Measurements from ENCODE around the gene UPK2. TPM values are rescaled to one million over a fixed set of nuclear protein-coding genes. Genes with fewer than 3 reads are reported as not detected.

The UPK2 gene
- total and polyA plus RNA-seq, 2 of the 13 experiments (the other 11 are each of a cell fraction or from before 2014, with no cell fraction given) = not detected

DNA sequence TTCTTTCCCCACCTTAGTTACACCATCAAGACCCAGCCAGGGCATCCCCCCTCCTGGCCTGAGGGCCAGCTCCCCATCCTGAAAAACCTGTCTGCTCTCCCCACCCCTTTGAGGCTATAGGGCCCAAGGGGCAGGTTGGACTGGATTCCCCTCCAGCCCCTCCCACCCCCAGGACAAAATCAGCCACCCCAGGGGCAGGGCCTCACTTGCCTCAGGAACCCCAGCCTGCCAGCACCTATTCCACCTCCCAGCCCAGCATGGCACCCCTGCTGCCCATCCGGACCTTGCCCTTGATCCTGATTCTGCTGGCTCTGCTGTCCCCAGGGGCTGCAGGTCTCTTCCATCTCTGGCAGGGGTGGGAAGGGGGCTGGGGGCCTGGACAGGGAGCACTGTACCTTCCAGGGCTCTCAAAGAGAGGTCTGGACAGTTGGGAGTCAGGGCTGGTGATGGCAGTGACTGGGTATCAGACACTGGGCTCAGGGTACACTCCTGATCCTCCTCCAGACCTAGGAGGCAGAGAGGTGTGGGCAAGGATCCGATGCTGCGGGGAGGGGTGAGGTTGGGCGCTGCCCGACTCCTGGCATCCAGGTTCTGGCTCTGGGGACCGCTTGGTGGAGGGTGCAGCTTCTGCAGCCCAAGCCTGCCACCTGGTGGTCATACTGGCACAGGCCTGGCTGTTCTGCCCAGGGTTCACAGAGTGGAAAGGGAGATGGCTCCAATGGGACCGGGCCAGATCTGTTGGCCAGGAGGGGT, at the start of gene UPK2 (continued):
- no peak for TF ChIP-seq CC2D1A (CRISPR knock-in tag; IDR thresholded peaks at IDR 0.05)
- no peak for TF ChIP-seq TRAFD1 (CRISPR knock-in tag; IDR thresholded peaks at IDR 0.05; ENCODE audit: borderline replicate concordance)
- no peak for TF ChIP-seq HMGA1 (CRISPR knock-in tag; conservative IDR thresholded peaks at IDR 0.05)
- TF ChIP-seq PTBP1 (IDR thresholded peaks at IDR 0.05; ENCODE audit: low read depth, low read length, poor library complexity, severe bottlenecking) = no peak
- TF ChIP-seq CREBL2 (CRISPR knock-in tag; IDR thresholded peaks at IDR 0.05; ENCODE audit: borderline replicate concordance) = no peak
- TF ChIP-seq PCBP2 (optimal IDR thresholded peaks at IDR 0.05; ENCODE audit: low read depth, low read length, poor library complexity, severe bottlenecking) = no peak
- TF ChIP-seq POLR2AphosphoS2 (IDR thresholded peaks at IDR 0.05; ENCODE audit: low read depth, low read length) = no peak
- no peak for TF ChIP-seq ZSCAN9 (CRISPR knock-in tag; IDR thresholded peaks at IDR 0.05; ENCODE audit: borderline replicate concordance)
- TF ChIP-seq KLF12 (CRISPR knock-in tag; IDR thresholded peaks at IDR 0.05; ENCODE audit: borderline replicate concordance) = no peak
- no peak for TF ChIP-seq ZBTB34 (CRISPR knock-in tag; IDR thresholded peaks at IDR 0.05)
- TF ChIP-seq ZNF138 (CRISPR knock-in tag; IDR thresholded peaks at IDR 0.05; ENCODE audit: low read depth) = no peak
- TF ChIP-seq SMARCE1 (IDR thresholded peaks at IDR 0.05; ENCODE audit: borderline replicate concordance) = no peak
- TF ChIP-seq NR2F2 (IDR thresholded peaks at IDR 0.05; ENCODE audit: borderline replicate concordance, low read depth) = no peak
- TF ChIP-seq CBX5 (CRISPR knock-in tag; IDR thresholded peaks at IDR 0.05; ENCODE audit: borderline replicate concordance) = no peak
- no peak for TF ChIP-seq ZNF382 (CRISPR knock-in tag; IDR thresholded peaks at IDR 0.05; ENCODE audit: borderline replicate concordance)
- TF ChIP-seq E2F1 (CRISPR knock-in tag; IDR thresholded peaks at IDR 0.05) = no peak
- no peak for TF ChIP-seq RFX5 (IDR thresholded peaks at IDR 0.05; ENCODE audit: low read depth, low read length)
- no peak for TF ChIP-seq ZNF232 (CRISPR knock-in tag; IDR thresholded peaks at IDR 0.05; ENCODE audit: borderline replicate concordance)
- no peak for TF ChIP-seq ZNF275 (CRISPR knock-in tag; IDR thresholded peaks at IDR 0.05; ENCODE audit: borderline replicate concordance)
- no peak for TF ChIP-seq ZMAT3 (CRISPR knock-in tag; conservative IDR thresholded peaks at IDR 0.05)
- no peak for TF ChIP-seq FUBP1 (CRISPR knock-in tag; IDR thresholded peaks at IDR 0.05; ENCODE audit: borderline replicate concordance)
- no peak for TF ChIP-seq ARHGAP35 (CRISPR knock-in tag; IDR thresholded peaks at IDR 0.05; ENCODE audit: borderline replicate concordance)

All from HepG2 (cell line).